H1 (cell line): ENCODE measurements around the gene GDPD1. TPM values are rescaled to one million over a fixed set of nuclear protein-coding genes. Genes with fewer than 3 reads are reported as not detected.

Experiments used
- CTCF ChIA-PET: fragments of 300-600 bp; sonication (Branson Sonifier 250); formaldehyde crosslinking; loops from one replicate; lab custom pipeline; 2021; ENCODE audit not compliant: partially characterized antibody; lab: Charles Lee
- POLR2A ChIA-PET: fragments of 300-600 bp; sonication (Branson Sonifier 250); formaldehyde crosslinking; loops from one replicate; lab custom pipeline; 2021; ENCODE audit warnings: inconsistent platforms; ENCODE audit not compliant: partially characterized antibody; lab: Charles Lee
- DNase-seq, 2 experiments: peaks; one replicate each; pipeline versions ENCODE4 v3.0.0 to v3.0.0-alpha.2; 2010 to 2022; ENCODE audit warnings: low spot score in 2 of 2, low read depth in 1 of 2, mixed read lengths in 1 of 2
- FAIRE-seq: peaks from 2 replicates; lab custom pipeline; 2011; peaks lifted over from hg19 to GRCh38; lab: Jason Lieb, UNC
- H2AFZ ChIP-seq: 2 replicates; pipeline ENCODE4 v1.8.1; 2012; ENCODE audit warnings: low read length, inconsistent platforms
- H2AK5ac ChIP-seq: 2 replicates; pipeline ENCODE4 v1.6.1; 2013; ENCODE audit warnings: low read depth, low read length
- H2BK120ac ChIP-seq: replicated peaks from 2 replicates; pipeline ENCODE3; 2013; ENCODE audit warnings: low read depth, low read length, inconsistent platforms
- H2BK12ac ChIP-seq: 2 replicates; pipeline ENCODE4 v1.6.1; 2013; ENCODE audit warnings: low read depth, low read length
- H2BK15ac ChIP-seq: 2 replicates; pipeline ENCODE4 v1.6.1; 2013; ENCODE audit warnings: low read length
- H2BK20ac ChIP-seq: 2 replicates; pipeline ENCODE4 v1.6.1; 2013; ENCODE audit warnings: low read length
- H2BK5ac ChIP-seq: 2 replicates; pipeline ENCODE4 v1.6.1; 2013; ENCODE audit warnings: low read depth, low read length
- H3K14ac ChIP-seq: 2 replicates; pipeline ENCODE4 v1.6.1; 2013; ENCODE audit warnings: inconsistent platforms; ENCODE audit not compliant: insufficient read length
- H3K18ac ChIP-seq: 2 replicates; pipeline ENCODE4 v1.6.1; 2013; ENCODE audit warnings: low read length; ENCODE audit errors: extremely low read depth
- H3K23ac ChIP-seq: 2 replicates; pipeline ENCODE4 v1.6.1; 2013; ENCODE audit warnings: inconsistent platforms; ENCODE audit not compliant: insufficient read length
- H3K23me2 ChIP-seq: 2 replicates; pipeline ENCODE4 v1.6.1; 2013; ENCODE audit warnings: low read depth, low read length
- H3K27ac ChIP-seq: 2 replicates; pipeline ENCODE4 v1.6.1; 2011; ENCODE audit warnings: low read depth, low read length, inconsistent platforms
- H3K27me3 ChIP-seq, 4 experiments: replicated peaks in 1 of 4; 1 replicate in 1 of 4; 2 replicates in 3 of 4; pipeline versions ENCODE4 v1.6.1 to v1.8.1; 2011 to 2013; ENCODE audit warnings: low read length in 3 of 4, mild to moderate bottlenecking in 3 of 4, inconsistent platforms in 2 of 4, mixed read lengths in 2 of 4, moderate library complexity in 1 of 4; ENCODE audit not compliant: control insufficient read depth in 3 of 4, insufficient read depth in 3 of 4; ENCODE audit errors: extremely low read depth in 1 of 4
- H3K36me3 ChIP-seq, 4 experiments: 2 replicates each; pipeline versions ENCODE4 v1.6.1 to v1.8.1; 2011 to 2013; ENCODE audit warnings: mild to moderate bottlenecking in 4 of 4, low read length in 3 of 4, moderate library complexity in 2 of 4, control low read depth in 1 of 4, inconsistent platforms in 1 of 4; ENCODE audit not compliant: insufficient read depth in 4 of 4, control insufficient read depth in 2 of 4
- H3K4ac ChIP-seq: replicated peaks from 2 replicates; pipeline ENCODE3; 2013; ENCODE audit warnings: low read length, low read depth, mixed read lengths, inconsistent platforms; ENCODE audit not compliant: insufficient read length
- H3K4me1 ChIP-seq, 4 experiments: replicated peaks in 1 of 4; 1 replicate in 1 of 4; 2 replicates in 3 of 4; pipeline versions ENCODE4 v1.6.1 to v1.8.1; 2011 to 2013; ENCODE audit warnings: low read length in 3 of 4, inconsistent platforms in 2 of 4, mixed read lengths in 1 of 4; ENCODE audit not compliant: insufficient read depth in 4 of 4, control insufficient read depth in 3 of 4
- H3K4me2 ChIP-seq, 2 experiments: 2 replicates each; pipeline versions ENCODE4 v1.6.1 to v1.8.1; 2011 to 2013; ENCODE audit warnings: low read depth in 2 of 2, low read length in 2 of 2, control low read depth in 1 of 2, inconsistent platforms in 1 of 2, mild to moderate bottlenecking in 1 of 2; ENCODE audit not compliant: insufficient read depth in 1 of 2
- H3K4me3 ChIP-seq, 4 experiments: fragments of 200-600, 300-600 bp in 1 of 4; sonication (generic), shearing (Covaris generic), sonication (Bioruptor Twin) in 1 of 4; 2 replicates each; pipeline versions ENCODE4 v1.5.1 to v1.8.1; 2011 to 2016; ENCODE audit warnings: low read length in 4 of 4, low read depth in 3 of 4, control low read depth in 2 of 4, inconsistent platforms in 2 of 4, mild to moderate bottlenecking in 2 of 4, mixed read lengths in 1 of 4, moderate library complexity in 1 of 4; ENCODE audit not compliant: insufficient read depth in 2 of 4; ENCODE audit errors: extremely low read depth in 1 of 4
- H3K56ac ChIP-seq: replicated peaks from 2 replicates; pipeline ENCODE3; 2013; ENCODE audit warnings: low read depth, mild to moderate bottlenecking, mixed read lengths, low read length, inconsistent platforms; ENCODE audit not compliant: insufficient read length
- H3K79me1 ChIP-seq: 2 replicates; pipeline ENCODE4 v1.6.1; 2013; ENCODE audit warnings: low read depth, low read length, control low read depth
- H3K79me2 ChIP-seq, 2 experiments: 2 replicates each; pipeline versions ENCODE4 v1.6.1 to v1.8.1; 2012 to 2013; ENCODE audit warnings: low read length in 2 of 2, mild to moderate bottlenecking in 2 of 2, inconsistent platforms in 1 of 2; ENCODE audit not compliant: insufficient read depth in 2 of 2, control insufficient read depth in 1 of 2
- H3K9ac ChIP-seq, 4 experiments: replicated peaks in 1 of 4; 1 replicate in 1 of 4; 2 replicates in 3 of 4; pipeline versions ENCODE4 v1.6.1 to v1.8.1; 2011 to 2013; ENCODE audit warnings: low read depth in 3 of 4, low read length in 3 of 4, control low read depth in 2 of 4, mild to moderate bottlenecking in 2 of 4, moderate library complexity in 2 of 4, inconsistent platforms in 1 of 4; ENCODE audit errors: extremely low read depth in 1 of 4
- H3K9me3 ChIP-seq, 2 experiments: 2 replicates each; pipeline versions ENCODE4 v1.6.1 to v1.8.1; 2012 to 2013; ENCODE audit warnings: mild to moderate bottlenecking in 2 of 2, moderate library complexity in 2 of 2, control low read depth in 1 of 2, inconsistent platforms in 1 of 2, low read depth in 1 of 2, low read length in 1 of 2, mixed read lengths in 1 of 2; ENCODE audit not compliant: insufficient read depth in 2 of 2
- H4K20me1 ChIP-seq, 2 experiments: replicated peaks in 1 of 2; 2 replicates each; pipeline versions ENCODE3 to v1.8.1; 2011 to 2013; ENCODE audit warnings: inconsistent platforms in 2 of 2, low read length in 2 of 2, mild to moderate bottlenecking in 1 of 2; ENCODE audit not compliant: insufficient read depth in 2 of 2, control insufficient read depth in 1 of 2
- H4K5ac ChIP-seq: 2 replicates; pipeline ENCODE4 v1.6.1; 2013; ENCODE audit warnings: low read length, low read depth, mixed read lengths, inconsistent platforms; ENCODE audit not compliant: insufficient read length
- H4K8ac ChIP-seq: 2 replicates; pipeline ENCODE4 v1.8.0; 2013; ENCODE audit warnings: mild to moderate bottlenecking, moderate library complexity, low read length, inconsistent platforms; ENCODE audit not compliant: insufficient read depth; ENCODE audit errors: extremely low read depth
- H4K91ac ChIP-seq: replicated peaks from 2 replicates; pipeline ENCODE3; 2013; ENCODE audit warnings: low read length, mixed read lengths, inconsistent platforms; ENCODE audit not compliant: insufficient read length
- SIX5 ChIP-seq: IDR thresholded peaks from 2 replicates; pipeline ENCODE4 v1.6.1; 2011; ENCODE audit warnings: mild to moderate bottlenecking, low read depth, low read length
- WGBS, 2 experiments: shearing (Covaris generic) in 1 of 2; methylation state at CpG; one replicate each; pipeline versions ENCODE4 v1.1.6 to v1.1.7; 2013 to 2015; ENCODE audit warnings: low lambda C conversion rate in 2 of 2, mixed read lengths in 2 of 2, inconsistent platforms in 1 of 2, low coverage in 1 of 2, missing lambda C conversion rate in 1 of 2; ENCODE audit not compliant: insufficient replicate concordance in 2 of 2, insufficient coverage in 1 of 2, insufficient read length in 1 of 2; ENCODE audit errors: extremely low coverage in 1 of 2, missing lambda C conversion rate in 1 of 2; 5-methylcytosine and 5-hydroxymethylcytosine counted together
- polyA plus RNA-seq, 7 experiments: library from polyadenylated mRNA; depleted of rRNA in 3 of 7; stranded (reverse) in 5 of 7; unstranded in 2 of 7; fragments of >200 nt in 5 of 7; fragments of 200-250 nt in 2 of 7; gene quantifications; 1 replicate in 5 of 7; 2 replicates in 1 of 7; 4 replicates in 1 of 7; pipeline versions ENCODE4 v1.2.1 to v1.2.3, GENCODE V29; 2011 to 2013; ENCODE audit warnings: missing spikeins in 2 of 7, mixed read lengths in 2 of 7
- total RNA-seq: library from RNA; stranded (reverse); fragmentation: NEBNext Ultra II Directional; extraction: Animal tissue kit (Norgen Biotek cat#: 25700); gene quantifications from 2 replicates; pipeline ENCODE4 v1.2.1, GENCODE V29; 2021

Gene GDPD1
- total and polyA plus RNA-seq, 2 of the 8 experiments (the other 6 are each of a cell fraction or from before 2014, with no cell fraction given), result 3.2 to 7.7 TPM

DNA sequence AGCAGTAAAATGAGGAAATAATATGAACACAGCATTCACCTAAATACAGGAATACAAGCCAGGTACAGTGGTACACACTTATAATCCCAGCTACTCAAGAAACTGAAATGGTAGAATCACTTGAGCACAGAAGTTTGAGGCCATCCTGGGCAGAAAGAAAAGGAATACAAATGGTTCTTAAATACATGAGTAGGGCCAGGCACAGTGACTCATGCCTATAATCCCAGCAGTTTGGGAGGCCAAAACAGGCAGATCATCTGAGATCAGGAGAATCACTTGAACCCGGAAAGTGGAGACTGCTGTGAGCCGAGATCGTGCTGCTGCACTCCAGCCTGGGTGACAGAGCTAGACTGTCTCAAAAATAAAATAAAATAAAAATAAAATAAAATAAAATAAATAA lies 33.5 kb upstream of the GDPD1 start:
- H4K91ac ChIP-seq, result no peak overlapping the region
- H3K56ac ChIP-seq, result no peak overlapping the region
- no peak overlapping the region for H2AK5ac ChIP-seq
- H3K9me3 ChIP-seq, result no peaks in the 10 kb centered on the region
- peaks cover 4 to 30% (median 17%) of the 10 kb centered on the region in 4 experiments; a peak in 7 of 8 replicates for H3K36me3 ChIP-seq
- H3K4me3 ChIP-seq, result no peak overlapping the region
- H2AFZ ChIP-seq, result no peak overlapping the region
- no peak overlapping the region for H2BK12ac ChIP-seq
- no peak overlapping the region for H3K23ac ChIP-seq
- H3K18ac ChIP-seq, result no peak overlapping the region
- ChIA-PET CTCF (no interaction called here), POLR2A (interaction anchor here (1.2 kb wide), 1 partner anchor 13 kb away, joined by 3 read pairs; no protein-coding TSS in a partner anchor)
- H3K23me2 ChIP-seq, result no peaks in the 10 kb centered on the region
- H4K20me1 ChIP-seq, result peaks cover 0 to 2% of the 10 kb centered on the region in 2 experiments
- no peaks in the 10 kb centered on the region for H3K27me3 ChIP-seq
- no peak overlapping the region for H3K4ac ChIP-seq
- no peak overlapping the region for H3K27ac ChIP-seq
- WGBS, 2 experiments, result 90% methylated on average over 3 of the region's 3 CpGs; no CpG with 5 or more reads in 1 of the 2 experiments
- no peak overlapping the region for H4K5ac ChIP-seq
- H2BK20ac ChIP-seq, result no peak overlapping the region
- DNase-seq (no peak), FAIRE-seq (no peak)
- H2BK15ac ChIP-seq, result no peak overlapping the region
- H3K9ac ChIP-seq, result no peak overlapping the region
- no peaks in the 10 kb centered on the region; the same call in 1 of the 2 replicates for H3K79me1 ChIP-seq
- no peak overlapping the region for H3K4me2 ChIP-seq
- no peak overlapping the region for H4K8ac ChIP-seq
- no peak overlapping the region for H2BK120ac ChIP-seq
- no peak overlapping the region for H3K14ac ChIP-seq
- H3K4me1 ChIP-seq, result no peaks in the 10 kb centered on the region
- H2BK5ac ChIP-seq, result no peak overlapping the region
- no peaks in the 10 kb centered on the region for H3K79me2 ChIP-seq
- TF ChIP-seq SIX5, result no peak
